Retinal pigment epithelial cell (primary cell): ENCODE results near the gene SGCB.

Experiments
- DNase-seq: peaks from one replicate; pipeline ENCODE4 v3.0.0-alpha.2; 2010; ENCODE audit warnings: low read depth
- H3K4me3 ChIP-seq: 2 replicates; pipeline ENCODE4 v1.5.1; 2011; ENCODE audit warnings: mild to moderate bottlenecking, low read length, control low read depth, moderate library complexity
- TF ChIP-seq, protein P1 (sequence below): conservative IDR thresholded peaks from 2 replicates; pipeline ENCODE4 v1.5.1; 2011; ENCODE audit warnings: low read depth, low read length, control low read depth, inconsistent platforms

Gene SGCB

GRCh38 chr4:52006887-52007286 lies 31.2 kb downstream of the SGCB start:
- no peak overlapping the region for H3K4me3 ChIP-seq
- no peak for DNase-seq
- TF ChIP-seq, protein P1, sequence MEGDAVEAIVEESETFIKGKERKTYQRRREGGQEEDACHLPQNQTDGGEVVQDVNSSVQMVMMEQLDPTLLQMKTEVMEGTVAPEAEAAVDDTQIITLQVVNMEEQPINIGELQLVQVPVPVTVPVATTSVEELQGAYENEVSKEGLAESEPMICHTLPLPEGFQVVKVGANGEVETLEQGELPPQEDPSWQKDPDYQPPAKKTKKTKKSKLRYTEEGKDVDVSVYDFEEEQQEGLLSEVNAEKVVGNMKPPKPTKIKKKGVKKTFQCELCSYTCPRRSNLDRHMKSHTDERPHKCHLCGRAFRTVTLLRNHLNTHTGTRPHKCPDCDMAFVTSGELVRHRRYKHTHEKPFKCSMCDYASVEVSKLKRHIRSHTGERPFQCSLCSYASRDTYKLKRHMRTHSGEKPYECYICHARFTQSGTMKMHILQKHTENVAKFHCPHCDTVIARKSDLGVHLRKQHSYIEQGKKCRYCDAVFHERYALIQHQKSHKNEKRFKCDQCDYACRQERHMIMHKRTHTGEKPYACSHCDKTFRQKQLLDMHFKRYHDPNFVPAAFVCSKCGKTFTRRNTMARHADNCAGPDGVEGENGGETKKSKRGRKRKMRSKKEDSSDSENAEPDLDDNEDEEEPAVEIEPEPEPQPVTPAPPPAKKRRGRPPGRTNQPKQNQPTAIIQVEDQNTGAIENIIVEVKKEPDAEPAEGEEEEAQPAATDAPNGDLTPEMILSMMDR, result no peak

DNA sequence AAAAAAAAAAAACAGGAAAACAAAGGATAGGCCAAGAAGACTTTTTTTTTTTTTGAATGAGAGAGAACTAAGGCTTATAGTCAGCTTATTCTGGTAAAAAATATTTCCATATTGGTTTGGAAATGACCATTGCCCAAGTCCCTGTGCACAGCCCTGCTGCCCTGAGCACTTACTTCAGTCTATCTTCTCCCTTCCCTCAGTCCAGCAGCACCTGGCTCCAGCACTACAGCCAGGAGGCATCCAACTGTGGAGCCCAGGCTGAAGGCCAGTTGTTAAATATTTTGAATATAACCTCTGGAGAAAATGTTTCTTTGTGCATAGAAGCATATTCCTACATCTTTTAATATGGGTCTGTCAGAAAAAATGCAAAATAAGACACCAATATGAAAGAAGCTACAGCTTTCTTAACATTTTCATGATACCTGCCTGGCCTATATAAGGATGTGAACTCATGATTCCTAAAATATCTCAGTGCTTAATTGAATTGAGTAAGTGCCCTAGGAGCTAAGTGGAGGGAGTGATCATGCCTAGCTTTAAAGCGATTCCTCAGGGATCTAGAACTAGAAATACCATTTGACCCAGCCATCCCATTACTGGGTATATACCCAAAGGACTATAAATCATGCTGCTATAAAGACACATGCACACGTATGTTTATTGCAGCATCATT lies 32.4 kb downstream of the SGCB start:
- no peak for DNase-seq
- H3K4me3 ChIP-seq, result no peak overlapping the region
- TF ChIP-seq, protein P1, result no peak

GRCh38 chr4:52004414-52004813 lies 33.7 kb downstream of the SGCB start:
- DNase-seq, result no peak
- no peak overlapping the region for H3K4me3 ChIP-seq
- TF ChIP-seq, protein P1, result no peak

- H3K4me3 ChIP-seq, result no peak overlapping the region
- DNase-seq, result no peak
Observed at GRCh38 chr4:52001616-52002015, 36.5 kb downstream of the SGCB start.

DNA sequence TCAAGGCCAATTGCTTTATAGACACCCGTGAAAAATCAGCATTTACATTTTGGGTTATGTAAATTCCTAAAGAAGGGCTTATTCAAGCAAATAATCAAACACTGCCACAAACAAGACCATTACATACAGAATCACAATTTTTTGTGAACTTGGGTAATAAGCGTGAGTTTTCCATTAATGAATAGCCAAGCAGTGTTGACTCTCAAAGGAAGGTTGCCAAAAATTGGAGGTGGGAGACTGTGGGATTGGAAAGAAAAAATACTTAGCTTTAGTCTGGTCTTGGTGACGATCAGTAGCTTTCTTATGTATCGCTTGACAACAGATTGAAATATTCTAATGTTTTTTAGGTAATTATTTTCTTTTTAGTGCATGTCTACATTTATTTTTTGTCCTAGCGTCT lies 38.8 kb downstream of the SGCB start:
- H3K4me3 ChIP-seq, result no peak overlapping the region
- DNase-seq, result no peak
- TF ChIP-seq, protein P1, result no peak

More at GRCh38 chr4:52001616-52002015, 36.5 kb downstream of the SGCB start:
- TF ChIP-seq, protein P1, result no peak

DNA sequence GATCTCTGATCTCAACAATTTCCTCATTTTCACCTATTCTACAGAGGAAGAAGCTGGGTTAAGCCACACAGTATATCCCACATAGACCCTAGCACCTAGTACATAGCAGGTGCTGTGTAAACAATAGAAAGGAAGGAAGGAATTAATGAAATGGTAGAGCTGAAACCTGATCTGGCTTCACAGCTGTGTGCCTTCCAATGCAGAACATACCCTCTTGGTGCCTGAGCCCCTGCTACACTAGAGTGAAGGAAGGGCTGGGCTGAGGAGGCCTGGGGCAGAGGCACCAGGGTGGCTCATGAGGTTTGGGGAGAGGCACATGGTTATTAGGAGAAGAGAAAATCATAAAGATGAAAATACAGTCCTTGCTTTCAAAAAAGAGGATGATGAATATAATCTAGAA lies 39.3 kb downstream of the SGCB start:
- no peak overlapping the region for H3K4me3 ChIP-seq
- TF ChIP-seq, protein P1, result no peak
- DNase-seq, result no peak

DNA sequence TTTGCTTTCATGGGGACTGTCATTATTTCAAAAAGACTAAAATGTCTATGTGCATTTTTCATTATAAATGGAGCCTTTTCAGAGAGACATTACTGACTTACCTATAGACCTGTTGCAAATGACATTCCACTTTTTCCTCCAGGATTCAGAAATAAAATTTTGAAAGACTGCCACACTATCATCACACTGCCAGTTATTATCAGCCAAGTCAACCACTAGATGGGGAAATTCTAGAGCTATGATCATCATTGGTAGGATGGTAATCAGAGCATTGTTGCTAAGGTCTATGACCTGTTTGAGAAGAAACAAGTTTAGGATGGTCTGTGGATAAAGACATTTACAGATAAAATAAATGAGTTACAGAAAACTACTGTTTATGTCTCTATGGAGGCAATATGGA lies 40.5 kb downstream of the SGCB start:
- no peak for DNase-seq
- TF ChIP-seq, protein P1, result peak; percentile 7

More for the DNA sequence above, 40.5 kb downstream of the SGCB start:
- H3K4me3 ChIP-seq, result no peak overlapping the region
